Stimulated activated CD8-positive, alpha-beta memory T cell treated with anti-CD3 and anti-CD28 coated beads, Interleukin-7, amount 100 ng/mL, for 48 hours (primary cell): Measurements from ENCODE around the gene SLC12A4.

ENCODE experiments used
- DNase-seq, 2 donors: peaks; one replicate each; pipeline ENCODE4 v3.0.0-alpha.2; 2020; ENCODE audit warnings: low read depth in 1 of 2; ENCODE audit errors: extremely low read depth in 1 of 2

The SLC12A4 gene

GRCh38 chr16:67907397-67908180 is 60.8 kb downstream of the SLC12A4 start:
- no peak for DNase-seq

GRCh38 chr16:67902831-67903230 is 65.6 kb downstream of the SLC12A4 start:
- DNase-seq, result no peak

- DNase-seq, result no peak
Observed at GRCh38 chr16:67901734-67902133, 66.7 kb downstream of the SLC12A4 start.

- no peak for DNase-seq
Observed at GRCh38 chr16:67897231-67897630, 71.2 kb downstream of the SLC12A4 start.

- DNase-seq, result no peak
Observed at GRCh38 chr16:67893743-67894399, 74.6 kb downstream of the SLC12A4 start.
